GM23338 (cell line): ENCODE measurements around the gene MEPE.

ENCODE experiments used
- EZH2 ChIP-seq: fragments of 200-600 bp; sonication (generic); IDR thresholded peaks from one replicate; pipeline ENCODE4 v1.8.0; 2017; ENCODE audit warnings: antibody characterized with exemption, mild to moderate bottlenecking, low read depth; ENCODE audit not compliant: unreplicated experiment
- TF ChIP-seq, protein P1 (sequence below), 2 experiments: fragments of 200-600 bp in 1 of 2; sonication (generic) in 1 of 2; conservative IDR thresholded peaks; 2 replicates each; pipeline versions ENCODE4 v1.5.1 to v1.6.1; 2016 to 2017; ENCODE audit warnings: antibody characterized with exemption in 2 of 2, low read depth in 2 of 2, mild to moderate bottlenecking in 2 of 2, moderate library complexity in 1 of 2
- TF ChIP-seq, protein P2 (sequence below): IDR thresholded peaks from one replicate; pipeline ENCODE4 v1.6.1; 2018; ENCODE audit warnings: antibody characterized with exemption; ENCODE audit not compliant: unreplicated experiment

DNA sequence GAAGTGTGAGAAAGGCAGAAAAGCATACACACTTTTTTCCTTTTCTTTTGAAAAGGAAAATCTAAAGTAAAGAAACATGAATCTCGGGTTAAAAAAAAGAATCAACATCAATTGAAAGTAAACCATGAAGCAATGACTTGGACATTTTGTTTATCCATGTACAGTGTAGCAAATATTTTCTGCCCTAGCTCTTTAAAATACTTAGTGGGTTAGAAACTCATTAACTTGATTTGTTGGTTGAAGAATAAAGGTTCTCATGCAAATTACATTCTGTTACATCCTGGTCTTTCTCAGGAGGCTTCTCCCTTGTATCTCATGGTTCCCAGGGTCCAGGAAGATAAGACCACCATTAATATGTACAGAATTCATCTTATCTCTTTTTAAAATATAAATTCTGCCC lies 9.0 kb upstream of the MEPE start:
- TF ChIP-seq, protein P1, sequence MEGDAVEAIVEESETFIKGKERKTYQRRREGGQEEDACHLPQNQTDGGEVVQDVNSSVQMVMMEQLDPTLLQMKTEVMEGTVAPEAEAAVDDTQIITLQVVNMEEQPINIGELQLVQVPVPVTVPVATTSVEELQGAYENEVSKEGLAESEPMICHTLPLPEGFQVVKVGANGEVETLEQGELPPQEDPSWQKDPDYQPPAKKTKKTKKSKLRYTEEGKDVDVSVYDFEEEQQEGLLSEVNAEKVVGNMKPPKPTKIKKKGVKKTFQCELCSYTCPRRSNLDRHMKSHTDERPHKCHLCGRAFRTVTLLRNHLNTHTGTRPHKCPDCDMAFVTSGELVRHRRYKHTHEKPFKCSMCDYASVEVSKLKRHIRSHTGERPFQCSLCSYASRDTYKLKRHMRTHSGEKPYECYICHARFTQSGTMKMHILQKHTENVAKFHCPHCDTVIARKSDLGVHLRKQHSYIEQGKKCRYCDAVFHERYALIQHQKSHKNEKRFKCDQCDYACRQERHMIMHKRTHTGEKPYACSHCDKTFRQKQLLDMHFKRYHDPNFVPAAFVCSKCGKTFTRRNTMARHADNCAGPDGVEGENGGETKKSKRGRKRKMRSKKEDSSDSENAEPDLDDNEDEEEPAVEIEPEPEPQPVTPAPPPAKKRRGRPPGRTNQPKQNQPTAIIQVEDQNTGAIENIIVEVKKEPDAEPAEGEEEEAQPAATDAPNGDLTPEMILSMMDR (conservative IDR thresholded peaks at IDR 0.05; ENCODE audit: low read depth in 2 of 2), result no peak
- TF ChIP-seq EZH2, result no peak
- TF ChIP-seq, protein P2, sequence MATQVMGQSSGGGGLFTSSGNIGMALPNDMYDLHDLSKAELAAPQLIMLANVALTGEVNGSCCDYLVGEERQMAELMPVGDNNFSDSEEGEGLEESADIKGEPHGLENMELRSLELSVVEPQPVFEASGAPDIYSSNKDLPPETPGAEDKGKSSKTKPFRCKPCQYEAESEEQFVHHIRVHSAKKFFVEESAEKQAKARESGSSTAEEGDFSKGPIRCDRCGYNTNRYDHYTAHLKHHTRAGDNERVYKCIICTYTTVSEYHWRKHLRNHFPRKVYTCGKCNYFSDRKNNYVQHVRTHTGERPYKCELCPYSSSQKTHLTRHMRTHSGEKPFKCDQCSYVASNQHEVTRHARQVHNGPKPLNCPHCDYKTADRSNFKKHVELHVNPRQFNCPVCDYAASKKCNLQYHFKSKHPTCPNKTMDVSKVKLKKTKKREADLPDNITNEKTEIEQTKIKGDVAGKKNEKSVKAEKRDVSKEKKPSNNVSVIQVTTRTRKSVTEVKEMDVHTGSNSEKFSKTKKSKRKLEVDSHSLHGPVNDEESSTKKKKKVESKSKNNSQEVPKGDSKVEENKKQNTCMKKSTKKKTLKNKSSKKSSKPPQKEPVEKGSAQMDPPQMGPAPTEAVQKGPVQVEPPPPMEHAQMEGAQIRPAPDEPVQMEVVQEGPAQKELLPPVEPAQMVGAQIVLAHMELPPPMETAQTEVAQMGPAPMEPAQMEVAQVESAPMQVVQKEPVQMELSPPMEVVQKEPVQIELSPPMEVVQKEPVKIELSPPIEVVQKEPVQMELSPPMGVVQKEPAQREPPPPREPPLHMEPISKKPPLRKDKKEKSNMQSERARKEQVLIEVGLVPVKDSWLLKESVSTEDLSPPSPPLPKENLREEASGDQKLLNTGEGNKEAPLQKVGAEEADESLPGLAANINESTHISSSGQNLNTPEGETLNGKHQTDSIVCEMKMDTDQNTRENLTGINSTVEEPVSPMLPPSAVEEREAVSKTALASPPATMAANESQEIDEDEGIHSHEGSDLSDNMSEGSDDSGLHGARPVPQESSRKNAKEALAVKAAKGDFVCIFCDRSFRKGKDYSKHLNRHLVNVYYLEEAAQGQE, result no peak
